Measurements from ENCODE around the gene GALNT2. TPM values are rescaled to one million over a fixed set of nuclear protein-coding genes. Genes with fewer than 3 reads are reported as not detected.

Gene GALNT2
- total and polyA plus RNA-seq, 2 of the 4 experiments (the other 2 are of a cell fraction) = 50.4 to 189 TPM

- Histone ChIP-seq H3K27ac (ENCODE audit: insufficient read depth, low read length) (no peak overlapping the region), H4K20me1 (ENCODE audit: insufficient read depth, low read length) (no peaks in the 10 kb centered on the region), H2BK20ac (ENCODE audit: low read depth, low read length) (no peak overlapping the region), H3K9me3 (ENCODE audit: control insufficient read depth, insufficient read depth, low read length) (no peaks in the 10 kb centered on the region), H3K9me1 (ENCODE audit: insufficient read depth, low read length) (no peaks in the 10 kb centered on the region), H2AK5ac (ENCODE audit: low read depth, low read length) (no peak overlapping the region), H3K27me3 (ENCODE audit: control insufficient read depth, insufficient read depth, low read length) (no peaks in the 10 kb centered on the region), H3K9ac (ENCODE audit: low read depth, low read length) (no peak overlapping the region), H2BK15ac (ENCODE audit: low read depth, low read length) (no peak overlapping the region), H3K4me2 (ENCODE audit: low read depth, low read length) (no peak overlapping the region), H2BK120ac (ENCODE audit: low read depth, low read length) (no peak overlapping the region), H3K56ac (ENCODE audit: extremely low read depth, insufficient read depth, low read length) (no peak overlapping the region), H3K18ac (ENCODE audit: low read depth, low read length) (no peak overlapping the region), H3K4me3 (ENCODE audit: insufficient read depth, low read depth, low read length) (no peak overlapping the region), H3K4ac (ENCODE audit: low read depth, low read length) (no peak overlapping the region), H2AK9ac (replicated peaks; ENCODE audit: low read depth, low read length, poor library complexity) (no peak overlapping the region), H3K14ac (replicated peaks; ENCODE audit: low read depth, low read length) (no peak overlapping the region), H4K91ac (ENCODE audit: insufficient read depth, low read depth, low read length) (no peak overlapping the region), H3K23ac (ENCODE audit: low read depth, low read length) (no peak overlapping the region), H2BK5ac (ENCODE audit: low read depth, low read length, poor library complexity, severe bottlenecking) (no peak overlapping the region), H3K36me3 (ENCODE audit: control insufficient read depth, insufficient read depth, low read length) (no peaks in the 10 kb centered on the region), H3K4me1 (ENCODE audit: control insufficient read depth, insufficient read depth, low read length) (no peaks in the 10 kb centered on the region), H4K8ac (ENCODE audit: low read depth in 2 of 2, low read length in 2 of 2) (no peak overlapping the region), H3K79me1 (ENCODE audit: low read depth in 1 of 2, low read length in 2 of 2) (no peaks in the 10 kb centered on the region), H2AFZ (replicated peaks; ENCODE audit: low read length, poor library complexity) (no peak overlapping the region), H4K5ac (ENCODE audit: low read depth, low read length) (no peak overlapping the region)
- no TSS peak for BruUV-seq (replicated peaks)
- in situ Hi-C loops (cut with MboI; ENCODE audit: low sequenced_read_pairs) (loop anchor here (25.0 kb wide), 1 partner anchor 558 kb away; no protein-coding TSS in a partner anchor), dilution Hi-C loops (cut with HindIII; ENCODE audit: low sequenced_read_pairs, unreplicated experiment) (no loop called here), intact Hi-C loops (cut with micrococcal nuclease) (no loop called here)
- ATAC-seq (ENCODE audit: low read depth) (no peak), DNase-seq (no peak)
- WGBS, 2 experiments (ENCODE audit: extremely low coverage in 2 of 2, insufficient read length in 1 of 2) = 33% methylated on average over 1 of the region's 14 CpGs; no CpG with 5 or more reads in 1 of the 2 experiments
- ChIA-PET POLR2A (ENCODE audit: unreplicated experiment) (no interaction called here), CTCF (no interaction called here)
- TF ChIP-seq CTCF (conservative IDR thresholded peaks at IDR 0.05; ENCODE audit: low read depth, low read length) (no peak), MXI1 (IDR thresholded peaks at IDR 0.05; ENCODE audit: borderline replicate concordance, low read depth, low read length) (no peak), RAD21 (IDR thresholded peaks at IDR 0.05; ENCODE audit: low read length) (no peak), RFX5 (IDR thresholded peaks at IDR 0.05; ENCODE audit: low read depth, low read length) (no peak)
These were observed 37.6 kb upstream of the GALNT2 start for GRCh38 chr1:230029244-230029941.

Measured in IMR-90 (cell line).